GM21526 (cell line): ENCODE data around the gene CHMP1B.
"Not testable (repeated sequence)": the region's sequence is repeated elsewhere in the genome, so short reads cannot be mapped to it uniquely, and the experiment has no call there.

Experiments
- ATAC-seq: cut with Tn5 transposase; IDR thresholded peaks from one replicate; pipeline ENCODE4 v1.9.1; 2021; ENCODE audit warnings: moderate library complexity; ENCODE audit not compliant: unreplicated experiment, low FRiP score

The CHMP1B gene

DNA sequence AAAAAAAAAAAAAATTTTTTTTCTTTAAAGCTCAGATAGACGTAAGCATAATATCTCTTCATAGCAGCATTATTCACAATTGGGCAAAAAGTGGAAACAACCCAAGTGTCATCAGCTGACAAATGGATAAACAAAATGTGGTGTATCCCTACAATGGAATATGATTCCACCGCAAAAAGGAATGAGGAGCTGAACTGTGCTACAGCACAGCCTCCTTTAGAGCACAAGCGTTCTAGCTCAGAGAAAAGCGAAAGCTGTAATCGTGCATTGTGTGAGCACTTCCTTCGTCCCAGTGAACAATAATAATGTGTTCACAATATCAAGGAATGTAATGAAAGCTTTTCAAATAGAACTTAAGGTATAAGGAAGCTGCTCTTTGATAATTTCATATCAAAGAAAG lies 11.7 kb upstream of the CHMP1B start:
- no peak for ATAC-seq

DNA sequence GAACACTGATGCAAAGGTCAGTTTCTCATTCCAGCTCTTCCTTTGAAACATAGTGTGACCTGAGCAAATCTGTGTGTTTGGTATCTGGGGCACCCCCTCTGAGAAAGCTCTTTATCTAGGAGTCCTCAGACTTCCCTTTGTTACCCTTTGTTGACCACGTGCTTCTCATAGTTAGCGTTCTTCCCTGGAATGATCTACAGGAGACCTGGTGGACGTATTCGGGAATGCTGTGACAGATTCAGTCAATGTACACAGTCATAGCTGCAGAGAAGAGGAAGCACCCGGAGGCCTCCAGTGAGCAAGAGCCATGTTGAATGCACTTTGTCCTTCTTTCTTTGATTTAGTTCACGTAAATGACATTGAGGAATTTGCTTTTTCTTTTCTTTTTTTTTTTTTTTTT lies 10.7 kb upstream of the CHMP1B start:
- ATAC-seq, result no peak

- no peak for ATAC-seq
Observed at GRCh38 chr18:11842562-11842961, 8.7 kb upstream of the CHMP1B start.

DNA sequence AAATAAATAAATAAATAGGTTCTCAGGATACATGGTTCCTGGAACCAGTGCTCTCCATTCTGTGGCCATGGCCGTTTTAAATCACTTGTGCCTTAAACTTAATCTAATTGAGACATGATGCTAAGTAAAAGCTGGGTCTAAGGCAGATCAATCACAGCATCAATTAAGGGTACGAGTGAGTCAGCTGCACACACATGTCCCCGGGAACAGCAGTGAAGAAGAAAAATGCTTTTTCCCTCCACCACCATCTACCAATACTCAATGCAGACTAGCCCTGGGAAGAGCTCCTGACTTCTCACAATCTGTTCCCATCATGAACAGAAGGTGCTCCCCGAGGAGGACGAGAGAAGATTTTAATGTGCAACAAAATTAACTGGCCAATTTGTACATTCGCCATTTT lies 6.8 kb upstream of the CHMP1B start:
- no peak for ATAC-seq

DNA sequence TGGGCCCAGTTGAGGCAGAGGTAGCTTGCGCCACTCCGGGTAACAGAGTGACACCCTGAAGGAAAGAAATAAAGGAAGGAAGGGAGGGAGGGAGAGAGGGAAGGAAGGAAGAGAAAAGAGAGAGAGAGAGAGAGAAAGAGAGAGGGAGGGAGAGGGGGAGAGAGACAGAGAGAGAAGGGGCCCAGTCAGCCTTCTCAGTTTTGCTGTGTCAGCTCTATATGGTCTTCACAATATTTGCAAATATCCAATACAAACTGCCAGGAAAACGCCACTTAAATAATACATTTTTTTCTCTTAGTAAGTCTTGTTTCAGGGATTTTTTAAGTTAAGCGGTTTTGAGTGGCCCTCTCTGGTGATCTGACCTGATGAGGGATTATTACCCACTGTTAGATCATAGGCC lies 5.6 kb upstream of the CHMP1B start:
- ATAC-seq, result no peak

DNA sequence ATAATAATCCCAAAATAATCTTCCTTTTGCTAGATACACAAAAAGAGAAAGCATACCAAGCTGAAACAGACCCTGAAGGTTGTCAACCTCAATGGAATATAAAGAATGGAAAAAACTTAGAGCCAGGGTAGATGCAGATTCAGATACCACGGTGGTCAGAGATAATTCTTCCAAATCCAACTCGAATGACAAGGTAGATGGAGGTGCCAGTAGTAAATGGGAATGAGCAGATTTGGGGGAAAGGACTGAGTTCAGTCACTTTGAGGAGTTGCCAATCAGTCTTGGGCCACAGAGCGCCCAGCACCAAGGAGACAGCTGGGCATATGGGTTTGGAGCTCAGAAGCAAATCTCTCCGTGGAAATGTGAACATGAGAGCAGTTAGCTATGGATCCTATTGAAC lies 3.4 kb upstream of the CHMP1B start:
- ATAC-seq, result no peak

DNA sequence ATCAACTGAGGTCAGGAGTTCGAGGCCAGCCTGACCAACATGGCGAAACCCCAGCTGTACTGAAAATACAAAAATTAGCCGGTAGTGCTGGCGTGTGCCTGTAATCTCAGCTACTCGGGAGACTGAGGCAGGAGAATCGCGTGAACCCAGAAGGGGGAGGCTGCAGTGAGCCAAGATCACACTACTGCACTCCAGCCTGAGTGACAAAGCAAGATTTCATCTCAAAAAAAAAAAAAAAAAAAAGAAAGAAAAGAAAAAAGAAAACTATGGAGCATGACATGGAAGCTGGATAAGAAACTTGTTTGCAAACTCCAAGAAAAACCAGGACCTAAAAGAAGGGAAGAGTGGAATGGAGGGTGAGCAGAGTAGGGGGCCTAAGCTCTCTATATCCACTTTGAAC lies 1.9 kb upstream of the CHMP1B start:
- ATAC-seq, result no peak

- no peak for ATAC-seq
Observed at GRCh38 chr18:11849841-11850634, 1.2 kb upstream of the CHMP1B start.

DNA sequence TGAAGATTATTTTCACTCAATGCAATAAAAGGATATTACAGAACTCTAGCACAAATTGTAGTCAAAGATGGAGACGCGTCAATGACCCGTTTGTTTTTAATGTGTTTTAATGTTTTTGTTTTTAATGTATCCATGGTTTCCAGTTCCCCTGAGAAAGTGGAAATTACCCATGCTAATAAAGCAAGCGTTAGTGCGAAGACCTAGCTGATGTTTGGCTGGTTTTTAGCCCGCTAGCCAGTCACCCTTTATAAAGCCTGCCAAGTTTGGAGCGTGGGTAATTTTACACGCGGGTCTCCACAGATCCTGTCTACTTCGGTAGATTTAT lies 430 bp upstream of the CHMP1B start:
- peak; percentile 10 for ATAC-seq

GRCh38 chr18:11851806-11852337 lies 659 bp downstream of the CHMP1B start:
- ATAC-seq, result no peak

- ATAC-seq, result not testable (repeated sequence)
Observed at GRCh38 chr18:11854554-11854953, 3.3 kb downstream of the CHMP1B start.

- no peak for ATAC-seq
Observed at GRCh38 chr18:11857177-11857887, 6.1 kb downstream of the CHMP1B start.

DNA sequence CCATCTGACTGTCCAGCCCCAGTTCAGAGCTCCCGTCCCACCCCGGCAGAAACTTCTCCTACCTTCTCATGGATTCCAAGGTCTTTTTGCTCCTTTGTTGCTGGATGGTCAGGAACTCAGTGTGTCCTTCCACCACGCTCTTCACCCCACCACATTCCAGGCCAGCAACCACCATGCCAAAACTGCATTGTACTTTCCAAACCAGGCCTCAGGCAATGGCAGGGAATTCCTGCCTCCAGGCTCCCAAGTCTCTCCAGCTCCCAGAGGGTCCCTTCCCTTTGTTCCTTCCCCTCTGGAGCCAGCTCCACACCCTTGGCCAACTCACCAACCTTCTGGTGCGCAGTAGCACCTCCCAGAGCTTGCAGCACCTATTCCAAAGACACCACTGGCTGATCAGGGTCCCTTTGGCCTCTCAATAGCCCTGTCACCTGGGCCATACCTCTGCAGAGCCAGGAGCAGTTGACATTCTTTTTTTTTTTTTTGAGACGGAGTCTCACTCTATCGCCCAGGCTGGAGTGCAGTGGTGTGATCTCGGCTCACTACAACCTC lies 8.1 kb downstream of the CHMP1B start:
- no peak for ATAC-seq

- ATAC-seq, result no peak
Observed at GRCh38 chr18:11859903-11860407, 8.7 kb downstream of the CHMP1B start.

GRCh38 chr18:11860594-11861450 lies 9.6 kb downstream of the CHMP1B start:
- no peak for ATAC-seq

DNA sequence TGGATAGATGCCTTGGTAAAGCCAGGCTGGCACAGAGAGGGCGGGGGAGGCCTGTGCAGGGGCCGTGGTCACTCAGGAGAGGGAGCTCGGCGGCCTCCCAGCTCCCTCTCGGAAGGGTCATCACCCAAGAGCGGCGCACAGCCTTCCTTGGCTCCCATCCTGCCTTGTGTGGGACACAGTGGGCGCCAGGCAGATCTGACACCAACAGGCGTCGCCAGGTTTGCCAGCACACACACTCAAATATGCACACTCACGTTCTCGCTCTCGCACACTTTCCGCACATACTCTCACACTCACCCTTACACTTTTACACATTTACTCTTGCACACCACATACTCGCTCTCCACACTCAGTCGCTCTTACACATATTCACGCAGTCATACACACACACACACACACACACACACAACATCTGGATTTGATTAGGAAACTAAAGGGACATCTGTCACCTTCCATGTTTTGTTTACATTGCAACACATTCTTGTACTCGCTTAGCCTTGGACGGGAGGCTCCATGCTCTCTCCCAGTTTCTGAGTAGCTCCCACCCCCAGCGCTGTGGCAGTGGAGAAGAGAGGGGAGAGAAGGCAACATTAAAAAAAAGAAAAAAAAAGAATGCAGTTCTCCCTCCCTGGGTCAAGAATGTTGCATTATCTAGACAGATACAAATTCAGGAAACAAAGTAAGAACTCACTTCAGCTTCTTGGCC lies 10.5 kb downstream of the CHMP1B start:
- no peak for ATAC-seq

DNA sequence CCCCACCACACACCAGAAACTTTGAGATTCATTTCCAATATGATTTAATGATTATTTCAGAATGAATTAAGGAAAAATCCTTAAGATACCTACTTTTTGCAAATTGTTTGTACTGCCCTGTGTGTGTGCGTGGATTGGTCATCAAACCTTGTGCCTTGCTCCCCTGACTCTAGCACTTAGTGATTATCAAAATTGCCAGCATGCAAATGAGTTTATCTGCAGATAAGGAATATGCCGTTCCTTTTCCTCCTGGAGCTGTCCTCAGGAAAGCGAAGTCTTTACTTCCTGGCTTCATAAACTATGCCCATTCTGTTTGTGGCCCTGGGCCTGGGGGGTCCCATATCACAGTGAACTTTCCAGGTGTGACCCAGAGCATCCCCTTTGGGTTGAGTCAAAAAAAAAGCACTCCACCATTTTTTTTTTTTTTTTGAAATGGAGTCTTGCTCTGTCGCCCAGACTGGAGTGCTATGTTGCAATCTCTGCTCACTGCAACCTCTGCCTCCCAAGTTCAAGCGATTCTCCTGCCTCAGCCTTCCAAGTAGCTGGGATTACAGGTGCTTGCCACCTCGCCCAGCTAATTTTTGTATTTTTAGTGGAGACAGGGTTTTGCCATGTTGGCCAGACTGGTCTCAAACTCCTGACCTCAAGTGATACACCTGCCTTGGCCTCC lies 11.4 kb downstream of the CHMP1B start:
- no peak for ATAC-seq

GRCh38 chr18:11864471-11864870 lies 13.3 kb downstream of the CHMP1B start:
- ATAC-seq, result no peak

DNA sequence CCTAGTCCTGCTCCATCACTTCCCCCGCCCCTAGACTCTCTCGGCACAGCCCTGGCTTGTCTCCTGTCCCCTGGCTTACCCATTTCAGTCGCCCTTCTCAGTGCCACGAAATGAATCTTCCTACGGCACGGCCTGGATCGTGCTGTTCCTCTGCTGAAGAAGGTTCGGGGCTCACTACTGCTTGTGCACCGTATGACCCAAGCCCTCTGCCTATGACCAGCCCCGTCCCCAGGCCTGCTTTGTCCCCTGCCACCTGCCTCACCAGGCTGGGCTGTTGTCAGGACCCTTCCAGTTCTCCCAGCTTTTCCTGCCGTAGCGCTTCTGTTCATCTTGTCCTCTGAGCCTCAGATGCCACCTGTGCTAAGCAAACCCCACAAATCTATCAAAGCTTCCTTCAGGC lies 13.9 kb downstream of the CHMP1B start:
- no peak for ATAC-seq
